Measurements from ENCODE around the gene WDR7.

Gene WDR7

GRCh38 chr18:56723706-56724105 is 72.5 kb downstream of the WDR7 start:
- DNase-seq: no peak

DNA sequence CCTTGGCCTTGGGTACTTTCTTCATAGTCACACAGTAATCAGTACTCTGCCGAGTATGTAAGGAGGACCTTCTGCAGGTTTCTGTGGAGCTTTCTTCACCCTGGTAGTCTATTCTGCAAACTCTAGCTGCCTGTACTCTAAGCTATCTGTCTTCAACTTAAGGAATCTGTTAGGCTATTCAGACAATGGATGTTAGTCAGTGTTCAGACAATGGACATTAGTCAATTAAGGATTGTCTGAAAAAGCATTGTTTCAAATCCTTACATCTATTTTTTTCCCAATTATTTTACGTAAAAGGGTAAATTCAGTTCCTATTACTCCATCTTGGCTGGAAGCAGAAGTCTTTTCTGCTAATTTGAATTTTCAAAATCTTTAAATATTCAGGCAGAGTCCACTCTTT is 75.7 kb downstream of the WDR7 start:
- no peak for DNase-seq

DNA sequence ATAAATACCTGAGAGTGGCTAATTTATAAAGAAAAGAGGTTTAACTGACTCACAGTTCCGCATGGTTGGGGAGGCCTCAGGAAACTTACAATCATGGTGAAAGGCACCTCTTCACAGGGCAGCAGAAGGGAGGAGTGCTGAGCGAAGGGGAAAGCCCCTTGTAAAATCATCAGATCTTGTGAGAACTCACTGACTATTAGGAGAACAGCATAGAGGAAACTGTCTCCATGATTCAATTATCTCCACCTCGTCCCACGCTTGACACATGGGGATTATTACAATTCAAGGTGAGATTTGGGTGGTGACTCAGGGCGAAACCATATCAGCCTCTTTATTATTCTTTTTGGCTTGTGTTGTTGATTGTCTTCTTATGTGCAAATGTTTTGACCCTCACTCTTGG is 76.2 kb downstream of the WDR7 start:
- DNase-seq: no peak

- no peak for DNase-seq
These were observed 77.6 kb downstream of the WDR7 start for GRCh38 chr18:56728741-56729140.

DNA sequence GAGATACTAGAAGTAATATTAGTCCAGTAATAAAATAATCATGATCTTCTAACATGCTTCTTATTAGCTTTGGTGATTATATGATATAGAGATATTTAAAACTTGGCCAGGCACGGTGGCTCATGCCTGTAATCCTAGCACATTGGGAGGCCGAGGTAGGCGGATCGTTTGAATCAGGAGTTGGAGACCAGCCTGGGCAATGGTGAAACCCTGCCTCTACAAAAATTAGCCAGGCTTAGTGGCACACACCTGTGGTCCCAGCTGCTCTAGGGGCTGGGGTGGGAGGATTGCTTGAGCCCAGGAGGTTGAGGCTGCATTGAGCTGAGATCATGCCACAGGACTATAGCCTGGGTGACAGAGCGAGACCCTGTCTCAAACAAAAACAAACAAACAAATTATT is 87.0 kb downstream of the WDR7 start:
- DNase-seq: no peak

DNA sequence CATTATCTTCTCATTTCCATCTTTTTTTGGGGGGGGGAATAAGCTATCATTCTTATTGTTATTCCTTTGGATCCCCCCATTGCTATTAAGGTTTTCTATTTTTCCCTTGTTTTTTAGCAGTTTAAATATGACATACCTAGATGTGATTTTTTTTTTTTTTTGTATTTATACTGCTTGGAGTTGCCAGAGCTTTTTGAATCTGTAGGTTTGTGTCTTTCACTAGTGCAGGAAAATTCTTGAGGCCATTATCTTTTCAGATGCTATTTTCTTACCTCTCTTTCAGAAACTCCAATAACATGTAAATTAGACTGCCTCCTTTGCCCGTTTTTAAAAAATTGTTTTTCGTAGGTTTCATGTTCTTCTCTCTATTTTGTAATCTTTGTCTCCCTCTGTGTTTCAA is 88.6 kb downstream of the WDR7 start:
- no peak for DNase-seq

GRCh38 chr18:56740645-56741044 is 89.5 kb downstream of the WDR7 start:
- no peak for DNase-seq

DNA sequence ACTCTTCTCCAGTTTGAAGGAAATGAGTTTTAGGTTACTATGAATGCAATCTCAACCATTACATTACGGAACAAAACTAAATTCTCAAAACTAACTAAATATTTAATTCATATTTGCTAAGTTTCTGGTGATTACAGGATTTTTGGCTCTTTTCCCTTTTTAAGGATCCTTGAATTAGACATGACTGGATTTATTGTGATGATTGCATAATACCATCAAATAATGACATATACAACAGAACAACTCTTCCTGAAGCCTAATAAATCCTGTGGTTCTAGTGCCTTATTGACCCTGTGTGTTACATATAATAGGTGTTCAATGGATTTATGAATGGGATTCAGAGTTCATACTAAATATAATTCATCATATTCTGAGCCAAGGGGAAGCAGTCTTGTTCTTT is 90.5 kb downstream of the WDR7 start:
- no peak for DNase-seq

GRCh38 chr18:56743115-56743514 is 92.0 kb downstream of the WDR7 start:
- no peak for DNase-seq

GRCh38 chr18:56747032-56747658 is 96.0 kb downstream of the WDR7 start:
- DNase-seq: no peak

GRCh38 chr18:56747857-56748256 is 96.7 kb downstream of the WDR7 start:
- no peak for DNase-seq

DNA sequence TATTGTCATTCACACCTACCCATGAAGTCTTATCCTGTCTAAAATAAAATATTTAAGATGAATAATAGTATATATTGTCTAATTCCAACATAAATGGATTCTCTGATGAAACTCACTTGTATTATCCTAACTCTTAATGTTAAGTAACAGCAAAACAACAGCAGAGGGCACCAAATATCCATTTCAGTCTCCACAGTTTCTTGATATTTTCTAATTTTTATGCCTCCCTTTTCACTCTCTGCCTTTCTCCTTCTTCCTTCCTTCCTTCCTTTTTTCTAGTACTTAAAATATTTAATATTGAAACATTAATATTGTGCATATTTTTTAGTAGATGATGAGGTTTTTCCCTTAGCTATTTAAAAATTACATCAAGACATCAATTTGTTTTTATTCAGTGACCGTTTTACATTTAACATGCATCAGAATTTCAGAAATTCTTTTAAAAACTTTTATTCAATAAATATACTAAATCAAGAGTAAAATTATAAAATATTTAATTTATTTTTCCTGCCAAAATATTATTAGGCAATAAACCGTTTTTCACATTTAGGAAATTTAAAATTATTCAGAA is 97.6 kb downstream of the WDR7 start:
- DNase-seq: peak in 1 of 2 experiments; percentile 24

DNA sequence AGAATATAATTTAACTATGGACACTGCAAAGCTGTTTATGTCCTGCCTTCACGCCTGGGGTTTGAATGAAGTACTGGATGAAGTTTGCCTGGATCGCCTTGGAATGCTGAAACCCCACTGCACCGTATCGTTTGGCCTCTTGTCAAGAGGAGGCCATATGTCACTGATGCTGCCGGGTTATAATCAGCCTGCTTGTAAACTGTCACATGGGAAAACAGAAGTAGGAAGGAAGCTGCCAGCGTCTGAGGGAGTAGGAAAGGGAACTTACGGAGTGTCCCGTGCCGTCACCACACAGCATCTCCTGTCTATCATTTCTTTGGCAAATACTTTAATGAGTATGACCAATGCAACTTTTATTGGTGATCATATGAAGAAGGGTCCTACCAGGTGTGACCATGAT is 105.8 kb downstream of the WDR7 start:
- DNase-seq: no peak

GRCh38 chr18:56770097-56770496 is 118.9 kb downstream of the WDR7 start:
- no peak for DNase-seq

- DNase-seq: no peak
These were observed 119.7 kb downstream of the WDR7 start for GRCh38 chr18:56770873-56771272.

DNA sequence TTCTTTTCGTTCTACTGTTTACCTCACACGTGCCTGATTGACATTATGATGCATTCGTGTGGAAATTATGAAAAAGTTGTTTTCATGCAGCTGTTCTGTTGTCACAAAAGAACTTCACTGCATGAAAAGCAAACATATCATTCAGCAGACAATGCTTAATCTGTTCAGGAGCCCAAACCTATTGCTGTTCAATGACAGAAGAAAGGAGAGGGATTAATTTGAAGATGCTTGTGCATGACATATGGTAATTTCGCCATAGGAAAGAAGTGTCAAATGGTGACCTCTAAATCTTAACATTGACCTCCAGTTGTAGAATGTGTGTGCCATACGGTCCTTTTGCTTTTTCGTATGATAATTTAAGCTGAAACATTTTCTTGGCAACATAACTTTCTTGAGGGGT is 124.5 kb downstream of the WDR7 start:
- DNase-seq: no peak

DNA sequence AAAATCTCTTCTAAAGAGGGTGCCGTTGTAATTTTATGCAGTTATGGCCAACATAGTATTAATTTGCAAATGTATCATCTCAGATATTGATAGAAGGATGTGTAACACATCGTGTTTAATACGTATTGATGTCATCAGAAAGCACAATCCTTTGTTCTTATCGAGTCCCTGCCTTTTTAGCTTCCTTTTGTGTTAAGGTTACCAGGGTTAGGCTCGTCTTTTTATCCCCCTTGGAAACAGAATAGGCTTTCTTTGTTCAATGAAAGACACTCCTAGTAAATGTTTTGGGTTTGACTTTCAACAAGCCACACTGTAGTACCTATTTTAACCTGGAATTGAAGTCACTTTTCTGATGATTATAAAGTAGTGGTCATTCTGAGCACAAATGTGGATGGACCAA is 136.2 kb downstream of the WDR7 start:
- no peak for DNase-seq

DNA sequence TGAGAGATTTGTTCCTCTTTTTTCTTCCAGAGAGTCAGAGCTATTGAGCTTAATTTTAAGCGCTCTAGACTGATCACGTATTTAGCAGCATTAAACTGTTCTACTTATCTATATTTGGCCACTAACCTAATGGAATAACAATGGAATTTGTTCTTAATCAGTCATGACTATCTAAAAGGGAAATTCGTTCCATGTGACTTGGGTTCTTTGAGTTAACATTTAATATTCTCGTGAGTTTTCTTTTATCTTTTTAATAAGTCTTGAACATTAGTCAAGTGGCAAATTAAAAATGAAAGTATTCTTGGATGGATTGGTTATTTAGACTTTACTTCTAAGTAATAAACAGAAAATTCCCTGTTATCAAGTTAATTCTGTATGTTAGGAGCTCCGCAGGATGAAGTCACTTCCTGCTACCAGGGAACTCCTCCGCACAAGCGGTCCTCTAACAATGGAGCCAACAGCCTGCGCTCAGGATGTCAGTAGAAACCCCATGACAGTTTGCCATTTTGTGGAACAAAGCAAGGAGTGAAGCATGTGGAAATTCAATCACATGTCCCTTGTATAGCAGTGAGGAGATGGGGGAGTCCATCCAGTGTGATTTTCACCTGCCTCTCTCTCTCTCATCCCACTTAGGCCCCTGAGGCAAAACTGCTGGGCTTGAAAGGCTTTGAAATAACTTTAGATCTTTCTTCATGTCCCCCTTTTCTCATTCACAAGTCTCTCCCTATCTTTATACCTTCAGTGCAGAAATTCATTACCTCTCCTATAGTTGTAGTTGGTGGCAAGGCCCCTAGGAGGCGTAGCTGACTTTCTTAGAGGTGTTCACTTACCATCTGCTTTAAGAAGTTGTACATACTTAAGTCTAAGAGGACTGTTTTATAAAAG is 138.1 kb downstream of the WDR7 start:
- peak in 1 of 2 experiments; percentile 1 for DNase-seq

- no peak for DNase-seq
These were observed 138.7 kb downstream of the WDR7 start for GRCh38 chr18:56789889-56790180.

DNA sequence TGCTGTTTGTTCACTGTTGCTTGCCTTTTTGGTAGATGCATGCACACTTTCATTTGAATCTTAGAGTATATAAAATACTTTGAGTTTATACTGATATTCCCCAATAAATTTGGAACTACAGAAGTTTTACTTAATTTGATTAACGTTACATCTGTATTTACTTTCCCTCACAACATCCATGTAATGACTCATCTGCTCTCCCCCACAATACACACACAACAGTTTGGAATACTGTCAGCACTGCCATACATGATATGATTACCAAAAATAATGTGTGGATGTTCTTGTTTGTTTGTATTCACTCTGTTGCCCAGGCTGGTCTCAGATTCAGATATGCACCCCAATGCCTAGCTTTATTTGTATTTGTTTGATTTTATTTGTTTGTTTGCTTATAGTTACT is 144.2 kb downstream of the WDR7 start:
- DNase-seq: no peak

- no peak for DNase-seq
These were observed 148.6 kb downstream of the WDR7 start for GRCh38 chr18:56799756-56800155.

DNA sequence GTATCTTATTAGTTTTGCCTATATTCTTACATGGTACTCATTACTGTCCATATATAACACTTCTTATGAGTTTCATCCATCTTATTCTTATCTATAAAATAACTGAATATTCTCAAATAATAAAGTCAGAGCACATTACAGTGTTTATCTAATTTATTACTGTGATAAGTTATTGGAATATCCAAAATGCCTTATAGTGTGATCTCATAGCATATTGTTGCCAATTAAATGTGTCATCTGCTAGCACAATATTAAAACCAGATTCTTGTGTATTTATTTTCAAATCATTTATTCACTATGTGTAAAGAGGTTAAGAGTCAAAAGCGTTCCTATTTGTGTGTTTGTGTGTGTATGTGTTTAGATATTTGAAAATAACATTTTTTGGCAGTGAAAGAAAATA is 151.9 kb downstream of the WDR7 start:
- no peak for DNase-seq

DNA sequence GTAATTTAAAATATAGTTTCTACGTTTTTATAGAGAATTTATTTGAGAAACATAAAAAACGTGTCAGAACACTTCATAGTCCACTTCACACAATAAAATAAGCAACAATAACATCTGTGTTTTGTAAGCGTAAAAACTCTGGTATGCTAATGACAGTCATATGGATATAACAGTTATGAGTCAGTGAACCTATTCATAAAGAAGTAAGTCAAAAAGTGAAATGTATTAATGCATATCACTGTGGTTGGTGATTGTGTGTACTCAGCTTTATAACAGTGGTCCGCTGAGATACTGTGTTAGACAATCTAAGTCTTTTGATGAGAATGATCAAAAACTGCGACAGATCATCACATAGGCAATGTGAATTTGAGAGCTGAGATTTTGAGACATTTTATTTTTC is 153.2 kb downstream of the WDR7 start:
- DNase-seq: no peak

DNA sequence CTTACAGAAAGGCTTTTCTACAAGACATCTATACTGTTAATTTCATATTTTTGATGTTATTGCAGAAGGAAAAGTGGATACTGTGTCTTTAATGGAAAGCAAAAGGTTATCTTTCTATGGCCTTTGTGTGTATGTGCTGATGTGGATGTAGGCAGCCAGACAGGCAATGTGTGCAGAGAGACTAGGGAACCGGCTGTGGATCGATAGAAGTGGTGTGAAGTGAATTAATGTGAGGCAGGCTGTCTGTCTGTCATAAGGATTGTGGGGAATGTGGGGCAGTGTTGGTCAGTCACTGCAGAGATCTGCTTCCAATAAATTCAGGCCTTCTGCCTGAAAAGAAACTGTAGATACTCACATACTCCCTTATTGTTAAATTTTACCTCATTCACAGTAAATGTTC is 156.7 kb downstream of the WDR7 start:
- no peak for DNase-seq

- no peak for DNase-seq
These were observed 161.5 kb downstream of the WDR7 start for GRCh38 chr18:56812674-56813073.
